Panc1 (cell line): ENCODE data around the gene GALT. TPM values are rescaled to one million over a fixed set of nuclear protein-coding genes. Genes with fewer than 3 reads are reported as not detected.
A peak's percentile ranks its signal among the peaks of the same experiment; 100 is the strongest.

Experiments used
- ATAC-seq: fragments of 200-7000 bp; cut with Tn5 transposase; 2 replicates; pipeline ENCODE4 v1.9.1; 2020; ENCODE audit warnings: mild to moderate bottlenecking, moderate library complexity
- BruUV-seq: library from RNA; stranded (reverse); fragments of 400-500 nt; replicated peaks from 2 replicates; lab custom pipeline; 2021; lab: Mats Ljungman, UMichigan
- CTCF ChIA-PET: fragments of 300-600 bp; sonication (Branson Sonifier 250); formaldehyde crosslinking; loops from one replicate; lab custom pipeline; 2022; ENCODE audit warnings: antibody characterized with exemption; lab: Charles Lee
- POLR2A ChIA-PET: fragments of 300-600 bp; sonication (Branson Sonifier 250); formaldehyde crosslinking; loops from one replicate; lab custom pipeline; 2022; ENCODE audit warnings: antibody characterized with exemption; lab: Charles Lee
- DNase-seq: peaks from one replicate; pipeline ENCODE4 v3.0.0-alpha.2; 2010; ENCODE audit warnings: low read depth, low spot score
- H3K27ac ChIP-seq: 2 replicates; pipeline ENCODE4 v1.5.1; 2011; ENCODE audit warnings: mild to moderate bottlenecking, low read length, inconsistent platforms
- H3K27me3 ChIP-seq: fragments of 200-500 bp; sonication (Bioruptor generic); 2 replicates; pipeline ENCODE4 v1.6.0; 2014; ENCODE audit warnings: low read length, inconsistent platforms; ENCODE audit not compliant: control insufficient read depth, insufficient read depth
- H3K36me3 ChIP-seq: fragments of 200-500 bp; sonication (Bioruptor generic); 2 replicates; pipeline ENCODE4 v1.5.1; 2014; ENCODE audit warnings: inconsistent platforms, mild to moderate bottlenecking, low read length, moderate library complexity; ENCODE audit not compliant: control insufficient read depth, insufficient read depth
- H3K4me1 ChIP-seq: 2 replicates; pipeline ENCODE4 v1.5.1; 2011; ENCODE audit warnings: inconsistent platforms, mild to moderate bottlenecking, low read length, moderate library complexity; ENCODE audit not compliant: control insufficient read depth, insufficient read depth
- H3K4me3 ChIP-seq, 2 experiments: 2 replicates each; pipeline ENCODE4 v1.5.1; 2011 to 2012; ENCODE audit warnings: low read depth in 2 of 2, low read length in 2 of 2, mild to moderate bottlenecking in 2 of 2, inconsistent platforms in 1 of 2, moderate library complexity in 1 of 2
- H3K9me3 ChIP-seq: fragments of 200-500 bp; sonication (Bioruptor generic); 2 replicates; pipeline ENCODE4 v1.5.1; 2014; ENCODE audit warnings: low read depth, mild to moderate bottlenecking, inconsistent platforms, low read length, moderate library complexity; ENCODE audit not compliant: control insufficient read depth, insufficient read depth
- CTCF ChIP-seq: fragments of 450-650 bp; IDR thresholded peaks from 2 replicates; pipeline ENCODE4 v1.5.1; 2017; ENCODE audit warnings: mild to moderate bottlenecking
- POLR2AphosphoS5 ChIP-seq: IDR thresholded peaks from 2 replicates; pipeline ENCODE4 v1.6.1; 2012; ENCODE audit warnings: mild to moderate bottlenecking, low read depth, low read length, moderate library complexity
- REST ChIP-seq, 2 experiments: IDR thresholded peaks; 2 replicates each; pipeline ENCODE4 v1.6.1; 2011 to 2012; ENCODE audit warnings: low read depth in 2 of 2, control low read depth in 1 of 2, low read length in 1 of 2, mild to moderate bottlenecking in 1 of 2, moderate library complexity in 1 of 2; ENCODE audit not compliant: insufficient read depth in 1 of 2
- SIN3A ChIP-seq: IDR thresholded peaks from 2 replicates; pipeline ENCODE4 v1.6.1; 2012; ENCODE audit warnings: low read depth, mild to moderate bottlenecking, low read length, moderate library complexity, borderline replicate concordance; ENCODE audit not compliant: insufficient read depth
- TCF7L2 ChIP-seq: IDR thresholded peaks from 2 replicates; pipeline ENCODE4 v1.6.1; 2011; ENCODE audit warnings: mild to moderate bottlenecking, low read depth, low read length, inconsistent platforms
- in situ Hi-C: cut with HindIII; loops from 2 replicates; pipeline ENCODE4 v1.10.0; 2016; ENCODE audit warnings: low sequenced_read_pairs, low pct_unique_long_range_greater_than_20kb
- intact Hi-C: fragments of 100-400 bp; cut with micrococcal nuclease; formaldehyde crosslinking; loops from one replicate; pipeline ENCODE4 v1.10.0; 2022; ENCODE audit not compliant: unreplicated experiment
- total RNA-seq: library from RNA; stranded (reverse); gene quantifications from one replicate; pipeline ENCODE4 v1.2.1, GENCODE V29; 2021; ENCODE audit not compliant: unreplicated experiment

GALT gene
- total RNA-seq, 1 experiment from 2014 or later = 42.5 TPM

- ATAC-seq (no peak), DNase-seq (no peak)
- TF ChIP-seq POLR2AphosphoS5 (no peak), SIN3A (no peak), TCF7L2 (no peak), CTCF (no peak), REST (IDR thresholded peaks at IDR 0.05; ENCODE audit: insufficient read depth in 1 of 2, low read depth in 2 of 2, low read length in 1 of 2) (no peak)
- in situ Hi-C loops = no loop called here
- CTCF ChIA-PET = interaction anchor here (0.6 kb wide), 2 partner anchors 20 to 894 kb away, joined by 3 to 6 read pairs; no protein-coding TSS in a partner anchor
- Histone ChIP-seq H3K36me3 (no peaks in the 10 kb centered on the region), H3K4me1 (peaks cover 3% of the 10 kb centered on the region; the same call in 1 of the 2 replicates), H3K4me3 (no peak overlapping the region), H3K9me3 (no peaks in the 10 kb centered on the region), H3K27ac (no peak overlapping the region), H3K27me3 (peaks cover 13% of the 10 kb centered on the region)
- BruUV-seq = no TSS peak
- POLR2A ChIA-PET = no interaction called here
- intact Hi-C loops = no loop called here
Measured at GRCh38 chr9:34625186-34625486, 21.3 kb upstream of the GALT start.

- H3K36me3 ChIP-seq = no peaks in the 10 kb centered on the region
- POLR2A ChIA-PET = no interaction called here
- BruUV-seq = no TSS peak
- ATAC-seq (peak; percentile 3), DNase-seq (no peak)
- peak overlapping the region; percentile 39 to 54 for H3K4me3 ChIP-seq
- CTCF ChIA-PET = no interaction called here
- H3K27ac ChIP-seq = no peak overlapping the region
- H3K9me3 ChIP-seq = no peaks in the 10 kb centered on the region
- H3K27me3 ChIP-seq = peaks cover 13% of the 10 kb centered on the region
- intact Hi-C loops = no loop called here
- TF ChIP-seq TCF7L2 (no peak), CTCF (no peak), POLR2AphosphoS5 (no peak)
- in situ Hi-C loops = no loop called here
- peaks cover 3% of the 10 kb centered on the region; the same call in 1 of the 2 replicates for H3K4me1 ChIP-seq
Measured at GRCh38 chr9:34627716-34628655, 18.5 kb upstream of the GALT start.
